Hematopoietic multipotent progenitor cell treated with erythropoietin and hydrocortisone succinate and interleukin-3 and kit ligand, for 15 days (in vitro differentiated cells): ENCODE results near the gene PRSS21.

Experiments used
- DNase-seq: peaks from one replicate; pipeline ENCODE4 v3.0.0-alpha.2; 2015; ENCODE audit warnings: low spot score

PRSS21 gene

GRCh38 chr16:2779978-2780898 is 36.8 kb upstream of the PRSS21 start:
- DNase-seq, result no peak

DNA sequence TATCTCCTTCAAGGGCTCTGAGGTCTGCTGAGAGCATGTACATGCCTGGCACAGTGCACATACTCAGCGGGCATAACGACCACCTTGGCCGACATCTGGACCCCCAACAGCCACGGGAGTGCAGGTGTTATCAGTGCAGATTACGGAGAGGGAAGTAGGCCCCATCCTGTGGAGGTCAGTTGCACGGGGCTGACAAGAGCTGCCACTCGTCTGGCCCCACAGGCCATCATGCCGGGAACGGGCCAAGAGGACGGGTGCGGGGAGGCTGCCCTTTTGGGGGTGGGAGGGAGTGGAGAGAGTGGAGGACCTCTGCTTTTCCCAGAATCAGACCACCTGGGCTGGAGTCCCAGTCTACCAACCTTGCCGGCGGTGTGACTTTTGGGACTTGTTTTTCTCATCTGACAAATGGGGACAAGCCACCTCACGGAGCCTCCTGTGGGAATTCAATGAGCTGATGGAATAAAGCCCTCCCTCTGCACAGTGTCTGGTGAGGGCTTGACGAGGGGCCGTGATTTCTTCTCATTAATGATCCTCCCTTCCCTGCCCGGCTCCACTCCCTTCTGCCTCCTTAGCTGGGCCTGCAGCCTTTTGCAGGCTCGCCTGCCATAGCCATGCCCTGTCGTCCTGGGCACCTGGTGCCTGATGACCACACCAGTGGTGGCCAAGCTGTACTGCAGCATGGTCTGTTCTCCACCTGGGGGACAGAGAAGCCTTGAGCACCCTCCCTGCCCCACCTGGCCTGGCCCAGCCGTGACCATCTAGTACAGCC is 34.3 kb upstream of the PRSS21 start:
- no peak for DNase-seq

GRCh38 chr16:2783581-2784357 is 33.3 kb upstream of the PRSS21 start:
- no peak for DNase-seq

DNA sequence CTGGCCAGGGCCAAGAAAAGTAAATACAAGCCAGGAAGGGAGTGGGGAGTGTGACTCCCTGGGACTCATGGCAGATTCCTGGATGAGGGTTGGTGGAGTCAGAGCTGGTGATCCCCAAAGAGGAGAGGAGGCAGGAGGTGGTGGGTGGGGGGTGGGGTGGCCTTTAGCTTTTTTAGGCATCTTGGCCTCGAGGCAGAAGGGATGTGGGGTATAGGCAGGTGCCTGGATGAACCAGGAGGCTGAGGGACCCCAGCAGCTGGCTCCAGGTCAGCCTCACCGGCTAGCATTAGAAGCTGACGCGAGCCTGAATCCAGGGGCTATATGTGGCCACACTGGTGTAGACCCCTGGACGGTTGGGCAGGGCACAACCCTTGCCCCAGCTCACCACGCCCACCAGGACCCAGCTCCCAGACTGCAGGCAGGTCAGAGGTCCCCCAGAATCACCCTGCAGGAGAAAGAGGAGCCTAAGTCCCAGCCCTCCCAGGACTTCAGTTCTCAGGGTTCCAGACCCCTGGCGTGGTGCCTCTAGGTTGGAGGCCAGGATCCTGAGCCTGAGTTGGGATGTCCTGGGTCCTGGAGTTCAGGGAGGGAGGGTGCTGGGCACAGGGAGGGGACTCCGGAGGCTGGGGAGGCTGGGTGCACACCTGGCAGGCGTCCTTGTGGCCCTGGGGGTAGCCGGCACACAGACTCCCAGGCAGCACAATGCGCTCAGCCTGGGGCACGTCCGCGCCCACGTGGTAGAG is 32.5 kb upstream of the PRSS21 start:
- DNase-seq, result no peak

- no peak for DNase-seq
Measured at GRCh38 chr16:2785101-2785991, 31.7 kb upstream of the PRSS21 start.

- DNase-seq, result no peak
Measured at GRCh38 chr16:2786061-2786825, 30.8 kb upstream of the PRSS21 start.

- no peak for DNase-seq
Measured at GRCh38 chr16:2786826-2787151, 30.2 kb upstream of the PRSS21 start.

DNA sequence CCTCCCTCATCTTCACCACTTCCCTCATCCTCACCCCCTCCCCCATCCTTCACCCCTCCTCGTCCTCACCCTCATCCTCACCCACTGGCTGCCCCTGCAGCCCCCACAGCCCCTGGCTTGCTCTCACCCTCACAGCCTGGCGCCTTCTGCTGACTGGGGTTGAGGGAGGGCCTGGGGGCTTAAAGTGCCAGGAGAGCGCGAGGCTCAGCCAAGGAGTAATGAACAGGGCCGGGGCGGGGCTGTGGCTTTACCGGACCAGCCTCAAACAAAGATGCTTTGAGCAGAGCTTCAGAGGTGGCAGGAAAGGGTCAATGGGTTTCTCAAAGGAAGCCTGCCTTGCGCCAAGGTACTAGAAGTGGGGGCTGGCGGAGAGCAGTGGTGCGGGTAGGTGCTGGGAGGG is 29.6 kb upstream of the PRSS21 start, which contains the start of gene PRSS33:
TSS of gene PRSS33 (minus strand) at position 155 of the 400 bp plus-strand sequence. CDS start 1,013 bp downstream, outside the sequence.
- DNase-seq, result no peak

GRCh38 chr16:2787961-2788360 is 29.1 kb upstream of the PRSS21 start:
- no peak for DNase-seq

DNA sequence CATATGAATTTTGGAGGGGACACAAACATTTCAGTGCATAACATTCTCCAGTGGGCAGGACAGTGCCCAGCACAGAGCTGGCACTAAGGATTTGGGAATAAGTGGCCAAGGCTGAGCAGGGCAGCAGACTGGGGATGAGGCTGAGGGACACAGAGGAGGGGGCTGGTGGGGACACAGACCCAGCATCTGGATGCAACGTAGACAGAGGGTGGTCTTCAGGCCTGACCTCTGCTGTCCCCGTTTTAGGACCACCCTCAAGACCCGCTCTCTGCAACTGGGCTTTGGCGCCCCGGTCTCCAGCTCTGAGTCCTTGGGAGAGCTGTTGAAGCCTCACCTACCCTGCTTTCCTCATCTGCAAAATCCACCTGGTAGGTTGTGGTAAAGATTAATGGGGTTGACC is 26.4 kb upstream of the PRSS21 start:
- no peak for DNase-seq

- DNase-seq, result no peak
Measured at GRCh38 chr16:2791174-2791573, 25.9 kb upstream of the PRSS21 start.

DNA sequence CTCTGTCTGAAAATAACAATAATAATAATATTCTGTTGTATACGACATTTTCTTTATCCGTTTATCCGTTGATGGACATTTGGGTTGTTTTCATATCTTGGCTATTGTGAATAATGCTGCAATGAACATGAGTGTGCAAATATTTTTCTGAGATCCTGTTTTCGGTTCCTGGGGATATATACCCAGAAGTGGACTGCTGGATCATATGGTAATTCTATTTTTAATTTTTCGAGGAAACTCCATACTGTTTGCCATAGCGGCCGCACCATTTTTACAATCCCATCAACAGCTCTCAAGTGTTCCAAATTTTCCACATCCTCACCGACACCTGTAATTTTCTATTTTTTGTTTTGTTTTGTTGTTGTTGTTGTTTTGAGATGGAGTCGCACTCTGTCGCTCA is 24.1 kb upstream of the PRSS21 start:
- DNase-seq, result no peak

DNA sequence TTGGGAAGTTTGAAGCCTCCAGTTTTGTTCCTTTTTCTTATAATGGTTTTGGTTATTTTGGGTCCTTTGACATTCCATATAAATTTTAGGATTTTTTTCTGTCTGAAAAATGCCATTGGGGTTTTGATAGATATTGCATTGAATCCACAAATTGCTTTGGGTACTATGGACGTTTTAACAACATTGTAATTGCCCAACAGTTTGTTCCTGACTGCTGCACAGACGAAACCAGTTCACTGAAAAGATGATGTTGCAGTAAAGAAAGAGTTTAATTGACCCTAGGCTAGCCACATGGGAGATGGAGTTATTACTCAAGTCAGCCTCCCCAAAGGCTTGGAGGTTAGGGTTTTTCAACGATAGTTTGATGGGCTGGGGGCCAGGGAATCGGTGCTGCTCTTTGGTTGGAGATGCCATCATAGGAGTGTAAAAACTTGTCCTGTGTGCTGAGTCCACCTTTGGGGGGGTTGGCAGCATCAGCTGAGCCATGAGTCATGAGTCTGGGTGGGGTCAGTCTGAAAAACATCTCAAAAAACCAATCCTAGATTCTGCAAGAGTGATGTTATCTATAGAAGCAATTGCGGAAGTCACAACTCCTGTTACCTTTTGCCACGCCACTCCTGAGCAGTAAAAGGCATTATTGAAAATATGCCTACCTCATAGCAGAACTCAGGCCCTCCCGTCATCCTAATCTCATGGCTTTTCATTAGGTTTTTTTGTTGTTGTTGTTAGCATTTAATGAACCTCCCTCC is 21.5 kb upstream of the PRSS21 start:
- DNase-seq, result no peak

DNA sequence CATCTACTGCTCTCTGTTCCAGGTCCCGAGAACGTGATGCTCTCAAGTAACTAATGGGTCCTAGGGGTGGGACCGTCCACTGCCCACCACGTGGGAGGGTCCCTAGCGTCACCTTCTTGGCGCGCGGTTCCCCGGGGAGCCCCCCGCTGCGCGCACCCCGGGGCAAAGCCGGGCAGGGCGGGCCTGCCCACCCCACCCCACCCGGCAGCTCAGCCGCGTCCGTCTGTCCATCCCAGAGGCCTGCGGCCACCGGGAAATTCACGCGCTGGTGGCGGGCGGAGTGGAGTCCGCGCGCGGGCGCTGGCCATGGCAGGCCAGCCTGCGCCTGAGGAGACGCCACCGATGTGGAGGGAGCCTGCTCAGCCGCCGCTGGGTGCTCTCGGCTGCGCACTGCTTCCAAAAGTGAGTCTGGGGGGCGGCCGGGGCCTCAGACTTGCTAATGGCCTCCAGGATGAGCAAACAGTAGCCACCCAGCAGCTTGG is 18.3 kb upstream of the PRSS21 start:
- DNase-seq, result no peak

GRCh38 chr16:2799205-2799858 is 17.7 kb upstream of the PRSS21 start:
- DNase-seq, result no peak

- no peak for DNase-seq
Measured at GRCh38 chr16:2799859-2800226, 17.2 kb upstream of the PRSS21 start.

- no peak for DNase-seq
Measured at GRCh38 chr16:2803545-2804195, 13.4 kb upstream of the PRSS21 start.

DNA sequence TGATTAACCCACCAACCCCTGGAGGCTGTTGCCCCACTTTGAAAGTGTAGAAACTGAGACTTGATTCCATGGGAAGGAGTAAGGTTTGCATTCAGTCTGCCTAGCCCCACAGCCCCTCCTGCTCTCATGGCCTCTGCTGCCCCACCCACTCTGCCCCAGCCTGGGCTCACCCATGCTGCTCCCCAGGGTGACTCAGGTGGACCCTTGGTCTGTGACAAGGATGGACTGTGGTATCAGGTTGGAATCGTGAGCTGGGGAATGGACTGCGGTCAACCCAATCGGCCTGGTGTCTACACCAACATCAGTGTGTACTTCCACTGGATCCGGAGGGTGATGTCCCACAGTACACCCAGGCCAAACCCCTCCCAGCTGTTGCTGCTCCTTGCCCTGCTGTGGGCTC is 12.3 kb upstream of the PRSS21 start:
- DNase-seq, result no peak
